HG03064 (cell line): ENCODE results near the gene DPF3.

ENCODE experiments used
- ATAC-seq: cut with Tn5 transposase; IDR thresholded peaks from one replicate; pipeline ENCODE4 v1.9.1; 2021; ENCODE audit warnings: low read depth; ENCODE audit not compliant: unreplicated experiment

DPF3 gene

GRCh38 chr14:72745991-72746980, 147.6 kb downstream of the DPF3 start:
- no peak for ATAC-seq

GRCh38 chr14:72745546-72745945, 148.4 kb downstream of the DPF3 start:
- no peak for ATAC-seq

- ATAC-seq = no peak
These were observed 149.3 kb downstream of the DPF3 start for GRCh38 chr14:72744416-72745120.

- no peak for ATAC-seq
These were observed 150.3 kb downstream of the DPF3 start for GRCh38 chr14:72743626-72744025.

- ATAC-seq = no peak
These were observed 151.1 kb downstream of the DPF3 start for GRCh38 chr14:72742838-72743195.

GRCh38 chr14:72742118-72742837, 151.6 kb downstream of the DPF3 start:
- no peak for ATAC-seq

- ATAC-seq = no peak
These were observed 152.1 kb downstream of the DPF3 start for GRCh38 chr14:72741826-72742117.

GRCh38 chr14:72740966-72741825, 152.7 kb downstream of the DPF3 start:
- no peak for ATAC-seq

- no peak for ATAC-seq
These were observed 153.4 kb downstream of the DPF3 start for GRCh38 chr14:72740504-72740961.

GRCh38 chr14:72739446-72740405, 154.2 kb downstream of the DPF3 start:
- ATAC-seq = no peak

- ATAC-seq = no peak
These were observed 155.7 kb downstream of the DPF3 start for GRCh38 chr14:72738161-72738611.

- no peak for ATAC-seq
These were observed 156.3 kb downstream of the DPF3 start for GRCh38 chr14:72737560-72737943.

GRCh38 chr14:72736786-72737559, 156.9 kb downstream of the DPF3 start:
- no peak for ATAC-seq

GRCh38 chr14:72736308-72736707, 157.6 kb downstream of the DPF3 start:
- no peak for ATAC-seq

GRCh38 chr14:72732022-72732780, 161.7 kb downstream of the DPF3 start:
- no peak for ATAC-seq

GRCh38 chr14:72731252-72732020, 162.5 kb downstream of the DPF3 start:
- ATAC-seq = no peak

- no peak for ATAC-seq
These were observed 163.4 kb downstream of the DPF3 start for GRCh38 chr14:72730468-72730867.
